Natural killer cell (primary cell): ENCODE measurements around the gene OR6C68. TPM values are rescaled to one million over a fixed set of nuclear protein-coding genes. Genes with fewer than 3 reads are reported as not detected.

Experiments
- ATAC-seq, 3 donors: fragments of 150-1000 bp in 2 of 3; fragments of 200-7000 bp in 1 of 3; cut with Tn5 transposase; 1 replicate in 1 of 3; 2 replicates in 2 of 3; pipeline ENCODE4 v1.10.0; 2021; ENCODE audit warnings: mild to moderate bottlenecking in 2 of 3, moderate library complexity in 2 of 3
- DNase-seq, 2 donors: peaks; one replicate each; pipeline versions ENCODE4 v3.0.0 to v3.0.0-alpha.2; 2013 to 2021; ENCODE audit warnings: mixed read lengths in 1 of 2
- H3K27ac ChIP-seq: one replicate; pipeline ENCODE4 v1.5.1; 2013; ENCODE audit warnings: mild to moderate bottlenecking, low read length
- H3K27me3 ChIP-seq: one replicate; pipeline ENCODE4 v1.6.1; 2013; ENCODE audit warnings: low read length; ENCODE audit not compliant: control insufficient read depth, insufficient read depth
- H3K36me3 ChIP-seq: one replicate; pipeline ENCODE4 v1.6.1; 2013; ENCODE audit warnings: low read length; ENCODE audit not compliant: control insufficient read depth, insufficient read depth
- H3K4me1 ChIP-seq: one replicate; pipeline ENCODE4 v1.6.1; 2013; ENCODE audit warnings: low read length; ENCODE audit not compliant: control insufficient read depth, insufficient read depth
- H3K4me3 ChIP-seq: one replicate; pipeline ENCODE4 v1.5.1; 2013; ENCODE audit warnings: low read length
- H3K9me3 ChIP-seq: one replicate; pipeline ENCODE4 v1.6.1; 2013; ENCODE audit warnings: low read length; ENCODE audit not compliant: control insufficient read depth, insufficient read depth
- H3K27ac Mint-ChIP-seq, 2 donors: one replicate each; pipeline ENCODE4 v1.8.0; 2022; ENCODE audit warnings: mild to moderate bottlenecking in 2 of 2, mixed read lengths in 2 of 2, moderate library complexity in 1 of 2
- H3K27me3 Mint-ChIP-seq, 2 donors: one replicate each; pipeline ENCODE4 v1.8.0; 2022; ENCODE audit warnings: low read depth in 2 of 2, mixed read lengths in 2 of 2
- H3K36me3 Mint-ChIP-seq: one replicate; pipeline ENCODE4 v1.8.0; 2022; ENCODE audit warnings: mixed read lengths
- H3K4me1 Mint-ChIP-seq, 2 donors: one replicate each; pipeline ENCODE4 v1.8.0; 2022; ENCODE audit warnings: mixed read lengths in 2 of 2
- H3K4me3 Mint-ChIP-seq: one replicate; pipeline ENCODE4 v1.8.0; 2022; ENCODE audit warnings: mild to moderate bottlenecking, moderate library complexity, mixed read lengths
- H3K9me3 Mint-ChIP-seq, 2 donors: one replicate each; pipeline ENCODE4 v1.8.0; 2022; ENCODE audit warnings: mixed read lengths in 2 of 2
- WGBS: methylation state at CpG from one replicate; pipeline ENCODE4 v1.1.7; 2013; ENCODE audit warnings: missing lambda C conversion rate; ENCODE audit not compliant: insufficient coverage; 5-methylcytosine and 5-hydroxymethylcytosine counted together
- intact Hi-C: fragments of 100-400 bp; cut with micrococcal nuclease; formaldehyde crosslinking; loops from one replicate; pipeline ENCODE4 v1.14.2; 2022
- total RNA-seq, 4 donors: library from RNA; stranded (reverse); fragments of 120-200 nt in 1 of 4; gene quantifications; one replicate each; pipeline versions ENCODE4 v1.2.3 to v1.2.4, GENCODE V29; 2013 to 2022
- TF ChIP-seq, protein P1 (sequence below): fragments of 200-600 bp; IDR thresholded peaks from one replicate; pipeline ENCODE4 v1.8.0; 2022; ENCODE audit warnings: antibody characterized with exemption

Gene OR6C68
- total RNA-seq: not detected
- not detected for total RNA-seq (2013)

- no peaks in the 10 kb centered on the region for H3K27me3 ChIP-seq
Measured at GRCh38 chr12:55492078-55492477, at the start of gene OR6C68. Gene OR6C68 (plus strand): TSS chr12:55492378. CDS start chr12:55492378, 0 bp downstream.

GRCh38 chr12:55443776-55444175 lies 48.4 kb upstream of the OR6C68 start, which contains the start of gene OR6C2:
Gene OR6C2 (plus strand): TSS chr12:55444076. CDS start chr12:55452214, 8,138 bp downstream.
- ATAC-seq (no peak), DNase-seq (no peak)
- TF ChIP-seq, protein P1, sequence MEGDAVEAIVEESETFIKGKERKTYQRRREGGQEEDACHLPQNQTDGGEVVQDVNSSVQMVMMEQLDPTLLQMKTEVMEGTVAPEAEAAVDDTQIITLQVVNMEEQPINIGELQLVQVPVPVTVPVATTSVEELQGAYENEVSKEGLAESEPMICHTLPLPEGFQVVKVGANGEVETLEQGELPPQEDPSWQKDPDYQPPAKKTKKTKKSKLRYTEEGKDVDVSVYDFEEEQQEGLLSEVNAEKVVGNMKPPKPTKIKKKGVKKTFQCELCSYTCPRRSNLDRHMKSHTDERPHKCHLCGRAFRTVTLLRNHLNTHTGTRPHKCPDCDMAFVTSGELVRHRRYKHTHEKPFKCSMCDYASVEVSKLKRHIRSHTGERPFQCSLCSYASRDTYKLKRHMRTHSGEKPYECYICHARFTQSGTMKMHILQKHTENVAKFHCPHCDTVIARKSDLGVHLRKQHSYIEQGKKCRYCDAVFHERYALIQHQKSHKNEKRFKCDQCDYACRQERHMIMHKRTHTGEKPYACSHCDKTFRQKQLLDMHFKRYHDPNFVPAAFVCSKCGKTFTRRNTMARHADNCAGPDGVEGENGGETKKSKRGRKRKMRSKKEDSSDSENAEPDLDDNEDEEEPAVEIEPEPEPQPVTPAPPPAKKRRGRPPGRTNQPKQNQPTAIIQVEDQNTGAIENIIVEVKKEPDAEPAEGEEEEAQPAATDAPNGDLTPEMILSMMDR: no peak
- H3K4me3 Mint-ChIP-seq: no peak within 1 kb of the TSS
- H3K4me1 Mint-ChIP-seq: no peaks in the 10 kb centered on the region
- Histone ChIP-seq H3K4me3 (no peak within 1 kb of the TSS), H3K36me3 (no peaks in the 10 kb centered on the region), H3K9me3 (peaks cover 7% of the 10 kb centered on the region), H3K27me3 (no peaks in the 10 kb centered on the region), H3K4me1 (no peaks in the 10 kb centered on the region), H3K27ac (no peak within 1 kb of the TSS)
- peaks cover 4 to 18% of the 10 kb centered on the region in 2 donors for H3K27me3 Mint-ChIP-seq
- peaks cover 10% of the 10 kb centered on the region for H3K36me3 Mint-ChIP-seq
- peaks cover 0 to 11% of the 10 kb centered on the region in 2 donors for H3K9me3 Mint-ChIP-seq
- WGBS: no CpG with 5 or more reads among the region's 2 CpGs
- intact Hi-C loops: no loop called here
- no peak within 1 kb of the TSS for H3K27ac Mint-ChIP-seq

More at GRCh38 chr12:55492078-55492477, at the start of gene OR6C68:
- TF ChIP-seq, protein P1: no peak
- ATAC-seq (no peak), DNase-seq (no peak)
- no peak within 1 kb of the TSS for H3K4me3 ChIP-seq
- intact Hi-C loops: no loop called here
- Mint-ChIP-seq H3K27me3 (peaks cover 7 to 33% of the 10 kb centered on the region in 2 donors), H3K4me1 (no peaks in the 10 kb centered on the region), H3K36me3 (no peaks in the 10 kb centered on the region), H3K9me3 (no peaks in the 10 kb centered on the region), H3K4me3 (no peak within 1 kb of the TSS), H3K27ac (no peak within 1 kb of the TSS)
- no peaks in the 10 kb centered on the region for H3K9me3 ChIP-seq
- no peak within 1 kb of the TSS for H3K27ac ChIP-seq
- H3K4me1 ChIP-seq: no peaks in the 10 kb centered on the region
- H3K36me3 ChIP-seq: no peaks in the 10 kb centered on the region
- WGBS: no CpG with 5 or more reads among the region's 2 CpGs

- ATAC-seq (no peak), DNase-seq (no peak)
- Mint-ChIP-seq H3K27me3 (peaks cover 0 to 18% of the 10 kb centered on the region in 2 donors), H3K4me3 (no peak overlapping the region), H3K9me3 (peaks cover 0 to 5% of the 10 kb centered on the region in 2 donors), H3K27ac (no peak overlapping the region), H3K4me1 (no peaks in the 10 kb centered on the region), H3K36me3 (peaks cover 7% of the 10 kb centered on the region)
- intact Hi-C loops: no loop called here
- WGBS: 100% methylated on average over 1 of the region's 1 CpG
- Histone ChIP-seq H3K4me1 (no peaks in the 10 kb centered on the region), H3K9me3 (peaks cover 7% of the 10 kb centered on the region), H3K36me3 (no peaks in the 10 kb centered on the region), H3K27ac (no peak overlapping the region), H3K4me3 (no peak overlapping the region), H3K27me3 (no peaks in the 10 kb centered on the region)
- TF ChIP-seq, protein P1: no peak
Measured at GRCh38 chr12:55445357-55445756, 46.8 kb upstream of the OR6C68 start.

GRCh38 chr12:55446326-55446725 lies 45.9 kb upstream of the OR6C68 start:
- TF ChIP-seq, protein P1: no peak
- no peaks in the 10 kb centered on the region for H3K27me3 ChIP-seq
- no peak for DNase-seq
- no peak overlapping the region for H3K27ac ChIP-seq
- H3K9me3 ChIP-seq: peaks cover 2% of the 10 kb centered on the region
- H3K27me3 Mint-ChIP-seq: peaks cover 0 to 18% of the 10 kb centered on the region in 2 donors
- H3K4me3 Mint-ChIP-seq: no peak overlapping the region
- no peak overlapping the region for H3K27ac Mint-ChIP-seq
- H3K4me1 Mint-ChIP-seq: no peaks in the 10 kb centered on the region
- H3K4me3 ChIP-seq: no peak overlapping the region
- no peaks in the 10 kb centered on the region for H3K4me1 ChIP-seq
- H3K9me3 Mint-ChIP-seq: no peaks in the 10 kb centered on the region
- H3K36me3 ChIP-seq: no peaks in the 10 kb centered on the region
- no peaks in the 10 kb centered on the region for H3K36me3 Mint-ChIP-seq
- WGBS: 94% methylated on average over 5 of the region's 5 CpGs
- ATAC-seq: no peak
- intact Hi-C loops: no loop called here
